ENCODE results near the gene ETFA.

GRCh38 chr15:76349301-76350070 lies 38.2 kb upstream of the ETFA start:
- TF ChIP-seq CTCF (conservative IDR thresholded peaks at IDR 0.05; ENCODE audit: low read length) (no peak), EZH2phosphoT487 (IDR thresholded peaks at IDR 0.05; ENCODE audit: borderline replicate concordance, low read depth, low read length) (no peak)

All from OCI-LY7 (cell line).